Measurements from ENCODE around the gene PRR5.
"Not testable (repeated sequence)": the region's sequence is repeated elsewhere in the genome, so short reads cannot be mapped to it uniquely, and the experiment has no call there.

PRR5 gene, protein sequence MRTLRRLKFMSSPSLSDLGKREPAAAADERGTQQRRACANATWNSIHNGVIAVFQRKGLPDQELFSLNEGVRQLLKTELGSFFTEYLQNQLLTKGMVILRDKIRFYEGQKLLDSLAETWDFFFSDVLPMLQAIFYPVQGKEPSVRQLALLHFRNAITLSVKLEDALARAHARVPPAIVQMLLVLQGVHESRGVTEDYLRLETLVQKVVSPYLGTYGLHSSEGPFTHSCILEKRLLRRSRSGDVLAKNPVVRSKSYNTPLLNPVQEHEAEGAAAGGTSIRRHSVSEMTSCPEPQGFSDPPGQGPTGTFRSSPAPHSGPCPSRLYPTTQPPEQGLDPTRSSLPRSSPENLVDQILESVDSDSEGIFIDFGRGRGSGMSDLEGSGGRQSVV

DNA sequence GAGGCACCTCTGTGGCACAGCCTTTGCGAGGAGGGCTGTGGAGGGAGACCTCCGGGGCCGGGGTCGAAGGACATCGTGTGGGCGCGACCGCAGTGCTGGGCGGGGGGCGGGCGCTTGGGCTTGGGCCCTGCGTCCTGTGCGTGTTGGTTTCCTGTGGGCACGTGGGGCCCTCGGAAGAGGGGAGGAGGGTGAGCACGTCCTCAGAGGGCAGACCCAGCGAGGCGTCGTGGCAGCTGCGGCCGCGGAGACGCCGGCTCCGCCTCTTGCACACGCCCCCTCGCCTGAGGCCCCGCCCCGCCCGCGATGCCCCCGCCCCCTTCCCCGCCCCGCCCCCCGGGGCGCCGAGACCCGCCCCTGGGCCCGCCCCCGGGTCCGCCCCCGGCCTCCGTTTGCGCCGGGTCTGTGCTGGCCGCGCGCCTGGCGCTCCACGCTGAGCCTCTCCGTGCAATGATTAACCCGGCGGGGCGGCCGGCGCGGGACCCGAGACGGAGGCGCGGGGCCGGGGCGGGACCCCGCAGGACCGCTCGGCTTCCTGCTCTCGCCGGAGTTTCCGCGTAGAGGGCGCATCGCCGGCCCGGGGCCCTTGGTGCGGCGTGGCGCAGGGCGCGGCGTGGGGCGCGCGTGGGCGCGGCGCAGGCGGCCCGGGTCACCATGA lies at the start of gene PRR5:
Gene PRR5 (plus strand): TSS at position 381 of the 655 bp plus-strand sequence. CDS start 271 bp downstream, at position 652.
- Histone ChIP-seq H3K27me3 (ENCODE audit: control insufficient read depth in 1 of 2, insufficient read depth in 2 of 2, low read length in 2 of 2) (peaks cover 0 to 37% of the 10 kb centered on the region in 2 donors), H3K36me3 (ENCODE audit: insufficient read depth, low read length) (no peaks in the 10 kb centered on the region)

DNA sequence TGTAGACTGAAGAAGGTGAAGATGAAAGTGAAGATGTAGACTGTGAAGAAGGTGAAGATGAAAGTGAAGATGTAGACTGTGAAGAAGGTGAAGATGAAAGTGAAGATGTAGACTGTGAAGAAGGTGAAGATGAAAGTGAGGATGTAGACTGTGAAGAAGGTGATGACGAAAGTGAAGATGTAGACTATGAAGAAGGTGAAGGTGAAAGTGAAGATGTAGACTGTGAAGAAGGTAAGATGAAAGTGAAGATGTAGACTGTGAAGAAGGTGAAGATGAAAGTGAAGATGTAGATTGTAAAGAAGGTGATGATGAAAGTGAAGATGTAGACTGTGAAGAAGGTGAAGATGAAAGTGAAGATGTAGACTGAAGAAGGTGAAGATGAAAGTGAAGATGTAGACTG lies 49.1 kb upstream of the PRR5 start:
- not testable (repeated sequence) for H3K9ac ChIP-seq (ENCODE audit: low read length); H3K4me1 ChIP-seq (ENCODE audit: insufficient read depth, low read length); H3K4me3 ChIP-seq (ENCODE audit: low read depth in 1 of 2, low read length in 2 of 2); H3K27ac ChIP-seq (ENCODE audit: low read depth, low read length); H3K27me3 ChIP-seq (ENCODE audit: control insufficient read depth in 1 of 2, insufficient read depth in 2 of 2, low read length in 2 of 2); H3K36me3 ChIP-seq (ENCODE audit: insufficient read depth, low read length); H3K9me3 ChIP-seq (ENCODE audit: low read length)

More for the DNA sequence above, at the start of gene PRR5:
- Histone ChIP-seq H3K9ac (ENCODE audit: low read length) (no peak within 1 kb of the TSS), H3K4me1 (ENCODE audit: insufficient read depth, low read length) (peaks cover 4% of the 10 kb centered on the region), H3K4me3 (ENCODE audit: low read depth in 1 of 2, low read length in 2 of 2) (no peak within 1 kb of the TSS), H3K9me3 (ENCODE audit: low read length) (no peaks in the 10 kb centered on the region), H3K27ac (ENCODE audit: low read depth, low read length) (no peak within 1 kb of the TSS)

DNA sequence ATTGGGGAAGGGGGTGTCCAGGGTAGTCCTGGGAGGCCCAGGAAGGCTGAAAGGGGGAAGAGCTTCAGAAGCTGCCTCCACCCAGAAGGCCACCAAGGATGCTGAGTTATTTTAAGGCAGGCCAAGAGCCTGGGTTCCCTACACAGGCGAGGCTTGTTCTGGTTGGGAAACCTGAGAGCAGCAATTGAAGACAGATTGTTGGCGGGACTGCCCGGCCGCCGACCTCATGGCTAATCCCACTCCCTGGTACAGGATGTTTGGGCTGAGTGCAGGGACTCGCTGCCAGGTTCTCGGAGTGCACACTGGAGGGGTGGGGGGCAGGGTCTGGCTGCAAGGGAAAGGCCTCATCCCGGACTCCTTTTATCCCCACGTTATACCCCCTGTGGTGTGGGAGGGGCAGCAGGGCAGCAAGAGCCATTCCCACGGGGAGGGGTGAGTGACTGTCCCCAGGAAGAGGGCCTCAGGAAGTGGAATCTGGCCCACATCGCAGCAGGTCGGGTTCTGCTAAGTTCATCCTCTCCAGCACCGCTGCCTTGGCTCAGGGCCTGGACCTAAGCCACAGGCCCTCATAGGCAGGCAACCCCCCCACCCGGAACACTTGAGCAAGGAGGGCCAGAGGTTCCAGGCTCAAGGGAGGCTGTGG lies 43.6 kb upstream of the PRR5 start:
- H3K4me1 ChIP-seq (ENCODE audit: insufficient read depth, low read length) = peaks cover 15% of the 10 kb centered on the region
- no peaks in the 10 kb centered on the region for H3K27me3 ChIP-seq (ENCODE audit: control insufficient read depth in 1 of 2, insufficient read depth in 2 of 2, low read length in 2 of 2)
- peak overlapping the region in 1 of 2 donors; percentile 13 for H3K4me3 ChIP-seq (ENCODE audit: low read depth in 1 of 2, low read length in 2 of 2)
- no peak overlapping the region for H3K27ac ChIP-seq (ENCODE audit: low read depth, low read length)
- H3K9ac ChIP-seq (ENCODE audit: low read length) = no peak overlapping the region
- H3K36me3 ChIP-seq (ENCODE audit: insufficient read depth, low read length) = no peaks in the 10 kb centered on the region
- H3K9me3 ChIP-seq (ENCODE audit: low read length) = no peaks in the 10 kb centered on the region

DNA sequence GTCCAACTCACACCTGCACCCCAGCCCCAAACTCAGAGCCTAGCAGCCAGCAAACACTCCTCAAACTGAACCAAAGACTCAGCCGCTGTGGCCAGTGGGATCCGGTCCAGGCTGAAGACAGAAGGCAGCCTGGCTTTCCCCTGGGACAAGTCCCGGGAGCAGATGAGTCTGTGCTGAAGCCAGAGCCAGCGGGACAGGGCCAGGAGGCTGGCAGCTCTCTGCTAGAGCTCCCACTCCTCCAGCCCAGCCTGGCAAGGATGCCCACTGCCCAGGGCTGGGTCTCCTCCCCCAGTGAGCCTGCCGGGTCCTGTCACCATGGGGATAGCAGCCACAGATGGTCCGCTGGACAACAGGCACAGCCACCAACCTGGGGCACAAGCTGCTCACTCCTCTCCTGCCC lies 42.9 kb upstream of the PRR5 start:
- Histone ChIP-seq H3K36me3 (ENCODE audit: insufficient read depth, low read length) (no peaks in the 10 kb centered on the region), H3K27ac (ENCODE audit: low read depth, low read length) (no peak overlapping the region), H3K9me3 (ENCODE audit: low read length) (no peaks in the 10 kb centered on the region), H3K4me3 (ENCODE audit: low read depth in 1 of 2, low read length in 2 of 2) (no peak overlapping the region), H3K9ac (ENCODE audit: low read length) (no peak overlapping the region), H3K27me3 (ENCODE audit: control insufficient read depth in 1 of 2, insufficient read depth in 2 of 2, low read length in 2 of 2) (no peaks in the 10 kb centered on the region), H3K4me1 (ENCODE audit: insufficient read depth, low read length) (peaks cover 17% of the 10 kb centered on the region)

DNA sequence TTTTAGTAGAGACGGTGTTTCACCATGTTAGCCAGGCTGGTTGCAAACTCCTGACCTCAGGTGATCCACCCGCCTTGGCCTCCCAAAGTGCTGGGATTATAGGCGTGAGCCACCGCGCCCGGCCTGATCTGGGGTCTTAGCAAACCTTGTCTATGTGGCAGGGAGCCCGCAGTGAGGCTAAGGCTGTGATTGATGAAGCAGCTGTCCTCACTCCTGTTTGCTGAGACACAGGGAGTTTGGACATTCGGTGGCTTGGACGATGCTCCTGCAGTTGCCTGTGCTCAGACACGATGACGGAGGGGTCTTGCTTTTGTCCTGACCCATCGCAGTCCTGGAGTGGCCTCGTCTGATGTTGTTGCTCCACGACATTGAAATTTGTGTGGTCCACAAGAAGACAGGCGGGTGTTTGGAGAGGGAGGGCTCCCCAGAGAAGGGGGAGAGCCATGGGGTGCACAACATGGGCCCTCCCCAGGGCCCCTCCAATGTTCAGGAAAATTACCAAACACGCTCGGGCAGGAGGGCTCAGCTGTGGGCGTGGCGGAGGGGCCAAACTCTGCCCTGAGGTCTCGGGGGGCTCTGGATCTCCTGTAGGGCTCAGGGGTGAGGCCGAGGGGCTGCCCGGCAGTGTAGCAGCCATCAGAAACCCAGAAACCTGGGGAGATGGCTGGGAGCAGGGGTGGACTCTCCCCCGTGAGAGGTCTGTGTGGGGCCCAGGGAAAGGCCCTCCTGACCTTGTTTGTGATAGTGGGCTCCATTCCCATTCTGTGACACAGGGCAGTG lies 41.8 kb upstream of the PRR5 start:
- no peaks in the 10 kb centered on the region for H3K27me3 ChIP-seq (ENCODE audit: control insufficient read depth in 1 of 2, insufficient read depth in 2 of 2, low read length in 2 of 2)
- no peak overlapping the region for H3K9ac ChIP-seq (ENCODE audit: low read length)
- H3K9me3 ChIP-seq (ENCODE audit: low read length) = no peaks in the 10 kb centered on the region
- no peaks in the 10 kb centered on the region for H3K36me3 ChIP-seq (ENCODE audit: insufficient read depth, low read length)
- H3K27ac ChIP-seq (ENCODE audit: low read depth, low read length) = no peak overlapping the region
- H3K4me1 ChIP-seq (ENCODE audit: insufficient read depth, low read length) = peaks cover 22% of the 10 kb centered on the region
- H3K4me3 ChIP-seq (ENCODE audit: low read depth in 1 of 2, low read length in 2 of 2) = no peak overlapping the region

DNA sequence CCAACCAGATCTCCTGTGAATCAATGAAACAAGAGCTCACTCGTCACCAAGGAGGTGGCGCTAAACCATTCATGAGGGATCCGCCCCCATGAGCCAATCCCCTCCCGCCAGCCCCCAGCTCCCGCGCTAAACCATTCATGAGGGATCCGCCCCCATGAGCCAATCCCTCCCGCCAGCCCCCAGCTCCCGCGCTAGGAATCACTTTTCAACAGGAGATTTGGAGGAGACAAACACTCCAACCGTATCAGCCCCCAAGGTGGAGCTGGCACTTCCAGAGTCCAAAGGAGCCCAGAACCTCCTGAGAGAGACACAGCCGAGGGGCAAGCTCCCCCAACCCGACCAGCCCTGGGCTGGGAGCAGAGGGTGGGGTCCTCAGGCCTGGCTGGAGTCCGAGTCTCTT lies 40.9 kb upstream of the PRR5 start:
- no peak overlapping the region for H3K27ac ChIP-seq (ENCODE audit: low read depth, low read length)
- no peaks in the 10 kb centered on the region for H3K9me3 ChIP-seq (ENCODE audit: low read length)
- no peaks in the 10 kb centered on the region for H3K27me3 ChIP-seq (ENCODE audit: control insufficient read depth in 1 of 2, insufficient read depth in 2 of 2, low read length in 2 of 2)
- no peak overlapping the region for H3K9ac ChIP-seq (ENCODE audit: low read length)
- no peaks in the 10 kb centered on the region for H3K36me3 ChIP-seq (ENCODE audit: insufficient read depth, low read length)
- no peak overlapping the region for H3K4me3 ChIP-seq (ENCODE audit: low read depth in 1 of 2, low read length in 2 of 2)
- peaks cover 22% of the 10 kb centered on the region for H3K4me1 ChIP-seq (ENCODE audit: insufficient read depth, low read length)

DNA sequence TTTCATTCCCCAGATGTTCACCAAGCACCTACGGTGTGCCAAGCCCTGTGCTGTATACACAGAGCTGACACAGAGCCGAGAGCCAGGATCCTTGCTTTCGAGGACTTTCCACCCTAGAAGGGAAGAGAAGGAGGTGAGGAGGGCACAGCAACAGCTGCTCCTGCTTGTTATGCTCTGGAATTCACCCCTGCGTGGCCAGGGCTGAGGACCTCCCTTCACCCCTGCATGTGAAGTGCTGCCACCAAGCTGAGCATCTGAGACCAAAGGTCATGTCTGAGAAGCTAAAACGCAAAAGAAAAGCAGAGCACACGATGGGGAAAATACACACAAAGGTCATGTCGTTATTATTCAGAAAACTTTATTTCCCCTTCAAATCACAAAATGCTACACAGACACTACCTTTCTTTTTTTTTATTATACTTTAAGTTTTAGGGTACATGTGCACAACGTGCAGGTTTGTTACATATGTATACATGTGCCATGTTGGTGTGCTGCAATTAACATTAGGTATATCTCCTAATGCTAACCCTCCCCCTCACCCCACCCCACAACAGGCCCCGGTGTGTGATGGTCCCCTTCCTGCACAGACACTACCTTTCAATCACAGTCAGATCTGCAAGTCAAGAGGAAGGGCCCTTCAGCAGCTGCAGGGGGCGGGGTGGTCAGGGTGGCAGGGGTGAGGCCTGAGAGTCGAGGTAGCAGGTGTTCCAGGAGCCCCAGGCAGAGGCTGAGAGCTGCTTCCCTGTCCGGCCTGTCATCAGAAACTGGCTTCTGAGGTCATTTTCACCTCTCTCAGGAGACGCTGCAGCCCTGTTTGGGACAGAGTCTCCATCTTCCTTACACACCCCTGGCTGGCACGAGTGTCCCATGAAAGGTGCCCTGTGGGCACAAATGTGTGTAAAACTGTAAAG lies 40.1 kb upstream of the PRR5 start:
- H3K4me1 ChIP-seq (ENCODE audit: insufficient read depth, low read length) = peaks cover 22% of the 10 kb centered on the region
- no peak overlapping the region for H3K9ac ChIP-seq (ENCODE audit: low read length)
- no peaks in the 10 kb centered on the region for H3K27me3 ChIP-seq (ENCODE audit: control insufficient read depth in 1 of 2, insufficient read depth in 2 of 2, low read length in 2 of 2)

DNA sequence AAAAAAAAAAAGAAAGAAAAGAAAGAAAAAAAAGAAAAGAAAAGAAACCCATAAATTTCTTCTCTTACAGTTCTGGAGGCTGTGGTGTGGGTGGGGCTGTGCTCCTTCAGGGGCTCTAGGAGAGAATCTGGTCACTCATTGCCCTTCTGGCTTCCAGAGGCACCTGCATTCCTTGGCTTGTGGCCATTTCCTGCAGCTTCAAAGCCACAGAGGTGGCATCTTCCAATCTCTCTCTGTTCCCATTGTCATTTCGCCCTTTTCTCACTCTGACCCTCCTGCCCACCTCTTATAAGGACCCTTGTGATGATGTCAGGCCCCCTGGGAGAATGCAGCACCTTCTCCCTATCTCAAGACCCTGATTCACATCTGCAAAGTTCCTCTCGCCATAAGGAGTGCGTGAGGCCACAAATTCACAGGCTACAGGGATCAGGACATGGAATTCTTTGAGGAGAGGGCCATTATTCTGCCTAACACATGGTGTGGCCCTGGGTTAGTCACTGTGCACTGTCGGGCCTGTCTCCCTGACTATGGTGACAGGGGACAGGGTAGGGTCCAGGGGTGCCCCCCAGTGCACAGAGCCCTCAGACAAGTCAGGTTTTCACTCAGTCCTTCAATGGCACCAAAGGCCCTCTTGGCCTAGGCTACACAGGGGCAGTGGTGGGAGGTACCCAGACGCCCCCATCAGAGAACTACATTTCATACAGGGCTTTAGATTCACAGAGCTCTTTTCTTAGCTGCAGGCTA lies 38.6 kb upstream of the PRR5 start:
- Histone ChIP-seq H3K4me1 (ENCODE audit: insufficient read depth, low read length) (peaks cover 20% of the 10 kb centered on the region), H3K36me3 (ENCODE audit: insufficient read depth, low read length) (no peaks in the 10 kb centered on the region), H3K4me3 (ENCODE audit: low read depth in 1 of 2, low read length in 2 of 2) (no peak overlapping the region), H3K9me3 (ENCODE audit: low read length) (no peaks in the 10 kb centered on the region), H3K9ac (ENCODE audit: low read length) (no peak overlapping the region), H3K27me3 (ENCODE audit: control insufficient read depth in 1 of 2, insufficient read depth in 2 of 2, low read length in 2 of 2) (no peaks in the 10 kb centered on the region), H3K27ac (ENCODE audit: low read depth, low read length) (no peak overlapping the region)

More for the DNA sequence above, 40.1 kb upstream of the PRR5 start:
- Histone ChIP-seq H3K27ac (ENCODE audit: low read depth, low read length) (no peak overlapping the region), H3K36me3 (ENCODE audit: insufficient read depth, low read length) (no peaks in the 10 kb centered on the region), H3K9me3 (ENCODE audit: low read length) (no peaks in the 10 kb centered on the region), H3K4me3 (ENCODE audit: low read depth in 1 of 2, low read length in 2 of 2) (no peak overlapping the region)

DNA sequence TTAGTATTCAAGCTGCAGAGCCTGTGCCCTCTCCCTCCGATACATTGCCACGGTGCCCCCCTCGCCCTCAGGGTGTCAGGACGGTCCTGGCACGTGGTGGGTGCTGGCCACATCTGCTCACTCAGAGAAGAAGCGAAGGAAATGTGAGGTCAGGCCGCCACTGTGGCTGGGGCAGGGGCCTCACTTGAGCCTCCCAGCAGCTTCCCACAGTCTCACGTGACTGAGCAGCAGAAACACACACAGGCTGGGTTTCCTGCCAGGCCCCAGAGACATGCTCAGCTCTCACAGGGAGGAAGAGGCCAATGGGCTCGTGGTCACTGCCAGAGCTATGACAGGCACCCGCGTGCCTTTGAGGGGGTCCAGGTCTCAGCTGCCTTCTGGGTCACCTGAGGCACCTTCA lies 37.9 kb upstream of the PRR5 start:
- no peak overlapping the region for H3K9ac ChIP-seq (ENCODE audit: low read length)

DNA sequence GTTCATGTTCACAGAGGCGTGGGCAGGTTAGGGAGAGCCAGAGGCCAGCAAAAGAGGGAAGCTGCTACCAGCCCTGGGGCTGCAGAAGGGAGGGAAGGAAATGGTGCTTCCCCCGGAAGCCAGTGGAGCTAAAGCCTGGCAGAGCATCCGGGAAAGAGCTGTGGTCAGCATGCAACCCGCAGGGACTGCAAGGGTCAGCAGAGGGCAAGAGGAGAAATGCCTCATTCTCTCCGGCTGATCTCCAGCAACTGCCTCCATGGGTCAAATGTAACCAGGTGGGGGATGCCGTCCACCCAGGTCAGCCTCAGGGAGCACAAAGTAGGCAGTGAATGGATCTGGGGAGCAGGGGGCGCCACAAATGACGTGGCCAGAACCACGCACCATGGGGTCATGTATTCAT lies 36.9 kb upstream of the PRR5 start:
- H3K36me3 ChIP-seq (ENCODE audit: insufficient read depth, low read length) = no peaks in the 10 kb centered on the region
- H3K9me3 ChIP-seq (ENCODE audit: low read length) = no peaks in the 10 kb centered on the region
- peaks cover 0 to 11% of the 10 kb centered on the region in 2 donors for H3K27me3 ChIP-seq (ENCODE audit: control insufficient read depth in 1 of 2, insufficient read depth in 2 of 2, low read length in 2 of 2)
- peaks cover 15% of the 10 kb centered on the region for H3K4me1 ChIP-seq (ENCODE audit: insufficient read depth, low read length)
- no peak overlapping the region for H3K9ac ChIP-seq (ENCODE audit: low read length)
- no peak overlapping the region for H3K4me3 ChIP-seq (ENCODE audit: low read depth in 1 of 2, low read length in 2 of 2)
- H3K27ac ChIP-seq (ENCODE audit: low read depth, low read length) = no peak overlapping the region

More for the DNA sequence above, 37.9 kb upstream of the PRR5 start:
- Histone ChIP-seq H3K9me3 (ENCODE audit: low read length) (no peaks in the 10 kb centered on the region), H3K27ac (ENCODE audit: low read depth, low read length) (no peak overlapping the region), H3K4me1 (ENCODE audit: insufficient read depth, low read length) (peaks cover 14% of the 10 kb centered on the region), H3K36me3 (ENCODE audit: insufficient read depth, low read length) (no peaks in the 10 kb centered on the region), H3K4me3 (ENCODE audit: low read depth in 1 of 2, low read length in 2 of 2) (no peak overlapping the region), H3K27me3 (ENCODE audit: control insufficient read depth in 1 of 2, insufficient read depth in 2 of 2, low read length in 2 of 2) (peaks cover 0 to 3% of the 10 kb centered on the region in 2 donors)

All from muscle layer of colon (tissue), 2 donors.